ENCODE measurements around the gene BAX. TPM values are rescaled to one million over a fixed set of nuclear protein-coding genes. Genes with fewer than 3 reads are reported as not detected.
"Not testable (repeated sequence)": the region's sequence is repeated elsewhere in the genome, so short reads cannot be mapped to it uniquely, and the experiment has no call there.

BAX gene
- 25.5 TPM for total RNA-seq
- long read RNA-seq, partial matches to known transcripts = 1 of 5 reads
- long read RNA-seq, other reads (novel, unspliced or antisense) = 2 of 5 reads

DNA sequence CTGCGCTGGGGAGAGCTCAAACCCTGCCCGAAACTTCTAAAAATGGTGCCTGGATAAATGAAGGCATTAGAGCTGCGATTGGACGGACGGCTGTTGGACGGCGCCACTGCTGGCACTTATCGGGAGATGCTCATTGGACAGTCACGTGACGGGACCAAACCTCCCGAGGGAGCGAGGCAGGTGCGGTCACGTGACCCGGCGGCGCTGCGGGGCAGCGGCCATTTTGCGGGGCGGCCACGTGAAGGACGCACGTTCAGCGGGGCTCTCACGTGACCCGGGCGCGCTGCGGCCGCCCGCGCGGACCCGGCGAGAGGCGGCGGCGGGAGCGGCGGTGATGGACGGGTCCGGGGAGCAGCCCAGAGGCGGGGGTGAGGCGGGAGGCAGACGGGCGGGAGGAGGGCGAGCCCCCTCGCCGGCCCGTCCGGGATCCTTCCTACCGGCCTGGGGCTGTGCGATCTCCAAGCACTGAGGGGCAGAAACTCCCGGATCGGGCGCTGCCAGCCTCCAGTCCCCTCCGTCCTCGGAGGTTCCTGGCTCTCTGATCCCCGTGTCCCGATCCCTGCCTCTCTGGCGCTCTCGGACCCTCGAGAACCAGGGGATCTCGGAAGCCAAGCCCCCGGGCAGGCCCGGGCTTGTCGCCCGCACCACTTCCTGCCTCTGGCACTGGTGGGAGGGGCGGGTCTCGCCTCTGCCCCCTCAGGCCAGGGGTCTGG is at the start of gene BAX:
BAX (plus strand) TSS at position 281 of the 713 bp plus-strand sequence; CDS start at position 335, 54 bp downstream.
- TF ChIP-seq, protein P1, sequence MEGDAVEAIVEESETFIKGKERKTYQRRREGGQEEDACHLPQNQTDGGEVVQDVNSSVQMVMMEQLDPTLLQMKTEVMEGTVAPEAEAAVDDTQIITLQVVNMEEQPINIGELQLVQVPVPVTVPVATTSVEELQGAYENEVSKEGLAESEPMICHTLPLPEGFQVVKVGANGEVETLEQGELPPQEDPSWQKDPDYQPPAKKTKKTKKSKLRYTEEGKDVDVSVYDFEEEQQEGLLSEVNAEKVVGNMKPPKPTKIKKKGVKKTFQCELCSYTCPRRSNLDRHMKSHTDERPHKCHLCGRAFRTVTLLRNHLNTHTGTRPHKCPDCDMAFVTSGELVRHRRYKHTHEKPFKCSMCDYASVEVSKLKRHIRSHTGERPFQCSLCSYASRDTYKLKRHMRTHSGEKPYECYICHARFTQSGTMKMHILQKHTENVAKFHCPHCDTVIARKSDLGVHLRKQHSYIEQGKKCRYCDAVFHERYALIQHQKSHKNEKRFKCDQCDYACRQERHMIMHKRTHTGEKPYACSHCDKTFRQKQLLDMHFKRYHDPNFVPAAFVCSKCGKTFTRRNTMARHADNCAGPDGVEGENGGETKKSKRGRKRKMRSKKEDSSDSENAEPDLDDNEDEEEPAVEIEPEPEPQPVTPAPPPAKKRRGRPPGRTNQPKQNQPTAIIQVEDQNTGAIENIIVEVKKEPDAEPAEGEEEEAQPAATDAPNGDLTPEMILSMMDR (IDR thresholded peaks at IDR 0.05; ENCODE audit: borderline replicate concordance) = no peak
- intact Hi-C loops (cut with micrococcal nuclease) = loop anchor here (10.0 kb wide), 1 partner anchor 50 kb away; the partner anchor contains the start of gene NUCB1

DNA sequence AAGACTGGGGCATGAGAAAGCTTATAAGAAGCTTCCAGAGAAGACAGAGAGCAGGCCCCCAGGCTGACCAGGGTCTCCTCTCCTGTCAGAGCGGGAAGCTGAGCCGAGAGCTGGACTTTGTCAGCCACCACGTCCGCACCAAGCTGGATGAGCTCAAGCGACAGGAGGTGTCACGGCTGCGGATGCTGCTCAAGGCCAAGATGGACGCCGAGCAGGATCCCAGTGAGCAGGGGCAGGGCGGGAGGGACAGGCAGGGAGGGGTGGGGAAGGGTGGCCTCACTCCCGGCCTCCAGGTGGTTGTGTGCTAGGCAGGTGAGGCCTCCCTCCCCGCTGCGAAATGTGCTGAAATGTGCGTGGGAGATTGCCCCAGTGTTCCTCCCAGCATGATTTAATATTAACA is 49.0 kb upstream of the BAX start:
- TF ChIP-seq, protein P1 (IDR thresholded peaks at IDR 0.05; ENCODE audit: borderline replicate concordance) = no peak
- H3K9me3 ChIP-seq (replicated peaks) = no peaks in the 10 kb centered on the region
- intact Hi-C loops (cut with micrococcal nuclease) = loop anchor here (10.0 kb wide), 1 partner anchor 49 kb away; the partner anchor contains the start of gene BAX
- no peak for DNase-seq
- peaks cover 47% of the 10 kb centered on the region for H3K4me1 ChIP-seq
- H3K4me3 ChIP-seq = no peak overlapping the region
- no peak overlapping the region for H3K27ac ChIP-seq (replicated peaks)
- H3K27me3 ChIP-seq (ENCODE audit: low read depth) = no peaks in the 10 kb centered on the region
- H3K36me3 ChIP-seq = peaks cover 78% of the 10 kb centered on the region

More for the DNA sequence above, at the start of gene BAX:
- Histone ChIP-seq H3K4me3 (peak within 1 kb of the TSS; percentile 98), H3K36me3 (peaks cover 3% of the 10 kb centered on the region), H3K27ac (replicated peaks) (peak within 1 kb of the TSS; percentile 92), H3K27me3 (ENCODE audit: low read depth) (no peaks in the 10 kb centered on the region), H3K4me1 (peaks cover 24% of the 10 kb centered on the region), H3K9me3 (replicated peaks) (no peaks in the 10 kb centered on the region)
- DNase-seq = peak; percentile 97

GRCh38 chr19:48906324-48906723 is 48.4 kb upstream of the BAX start:
- peaks cover 40% of the 10 kb centered on the region for H3K4me1 ChIP-seq
- H3K36me3 ChIP-seq = peaks cover 85% of the 10 kb centered on the region
- H3K27me3 ChIP-seq (ENCODE audit: low read depth) = no peaks in the 10 kb centered on the region
- no peak overlapping the region for H3K27ac ChIP-seq (replicated peaks)
- DNase-seq = no peak
- TF ChIP-seq, protein P1 (IDR thresholded peaks at IDR 0.05; ENCODE audit: borderline replicate concordance) = no peak
- intact Hi-C loops (cut with micrococcal nuclease) = loop anchor here (10.0 kb wide), 1 partner anchor 48 kb away; the partner anchor contains the start of gene BAX
- H3K4me3 ChIP-seq = no peak overlapping the region
- H3K9me3 ChIP-seq (replicated peaks) = no peaks in the 10 kb centered on the region

GRCh38 chr19:48907671-48908070 is 47.0 kb upstream of the BAX start:
- Histone ChIP-seq H3K4me1 (peaks cover 27% of the 10 kb centered on the region), H3K9me3 (replicated peaks) (no peaks in the 10 kb centered on the region), H3K4me3 (no peak overlapping the region), H3K36me3 (peaks cover 86% of the 10 kb centered on the region), H3K27me3 (ENCODE audit: low read depth) (no peaks in the 10 kb centered on the region), H3K27ac (replicated peaks) (peak overlapping the region; percentile 76)
- TF ChIP-seq, protein P1 (IDR thresholded peaks at IDR 0.05; ENCODE audit: borderline replicate concordance) = no peak
- intact Hi-C loops (cut with micrococcal nuclease) = loop anchor here (10.0 kb wide), 1 partner anchor 47 kb away; the partner anchor contains the start of gene BAX
- DNase-seq = no peak

- peak overlapping the region; percentile 76 for H3K27ac ChIP-seq (replicated peaks)
- not testable (repeated sequence) for H3K9me3 ChIP-seq (replicated peaks); DNase-seq; H3K27me3 ChIP-seq (ENCODE audit: low read depth); H3K4me3 ChIP-seq
- peaks cover 97% of the 10 kb centered on the region for H3K36me3 ChIP-seq
- H3K4me1 ChIP-seq = peaks cover 29% of the 10 kb centered on the region
- intact Hi-C loops (cut with micrococcal nuclease) = loop anchor here (10.0 kb wide), 1 partner anchor 45 kb away; the partner anchor contains the start of gene BAX
Measured at GRCh38 chr19:48909424-48910077, 45.1 kb upstream of the BAX start.

All from left ventricle myocardium inferior (tissue), 1 donor.